Measurements from ENCODE around the gene MCC.

- TF ChIP-seq CTCF (optimal IDR thresholded peaks at IDR 0.05 in 1 of 3, IDR thresholded peaks at IDR 0.05 in 1 of 3, conservative IDR thresholded peaks at IDR 0.05 in 1 of 3; ENCODE audit: extremely low read depth in 1 of 3, insufficient read depth in 2 of 3, low read length in 3 of 3) (no peak), EZH2 (IDR thresholded peaks at IDR 0.05; ENCODE audit: low read length) (no peak)
Measured at GRCh38 chr5:113100981-113101380, 387.3 kb downstream of the MCC start.
